ENCODE results near the gene BCL7B.
"Not testable (repeated sequence)": the region's sequence is repeated elsewhere in the genome, so short reads cannot be mapped to it uniquely, and the experiment has no call there.

Gene BCL7B

GRCh38 chr7:73573276-73573675 is 15.8 kb upstream of the BCL7B start:
- no peak overlapping the region for H3K27ac ChIP-seq
- no peak for DNase-seq (ENCODE audit: low read depth, low spot score)

GRCh38 chr7:73572767-73573186 is 15.3 kb upstream of the BCL7B start:
- no peak overlapping the region for H3K27ac ChIP-seq
- no peak for DNase-seq (ENCODE audit: low read depth, low spot score)

- H3K27ac ChIP-seq = no peak overlapping the region
- no peak for DNase-seq (ENCODE audit: low read depth, low spot score)
Observed at GRCh38 chr7:73570977-73571376, 13.5 kb upstream of the BCL7B start.

- no peak for DNase-seq (ENCODE audit: low read depth, low spot score)
- no peak overlapping the region for H3K27ac ChIP-seq
Observed at GRCh38 chr7:73570521-73570920, 13.0 kb upstream of the BCL7B start.

- H3K27ac ChIP-seq = no peak overlapping the region
- DNase-seq (ENCODE audit: low read depth, low spot score) = no peak
Observed at GRCh38 chr7:73569042-73569608, 11.6 kb upstream of the BCL7B start.

GRCh38 chr7:73567846-73568685 is 10.6 kb upstream of the BCL7B start:
- DNase-seq (ENCODE audit: low read depth, low spot score) = no peak
- no peak overlapping the region for H3K27ac ChIP-seq

GRCh38 chr7:73567140-73567539 is 9.7 kb upstream of the BCL7B start:
- H3K27ac ChIP-seq = no peak overlapping the region
- DNase-seq (ENCODE audit: low read depth, low spot score) = no peak

- not testable (repeated sequence) for DNase-seq (ENCODE audit: low read depth, low spot score); H3K27ac ChIP-seq
Observed at GRCh38 chr7:73566431-73566830, 8.9 kb upstream of the BCL7B start.

- no peak for DNase-seq (ENCODE audit: low read depth, low spot score)
- H3K27ac ChIP-seq = no peak overlapping the region
Observed at GRCh38 chr7:73565675-73566340, 8.3 kb upstream of the BCL7B start.

- H3K27ac ChIP-seq = no peak overlapping the region
- peak; percentile 51 for DNase-seq (ENCODE audit: low read depth, low spot score)
Observed at GRCh38 chr7:73560109-73560835, 2.8 kb upstream of the BCL7B start.

GRCh38 chr7:73557108-73557396 is 438 bp downstream of the BCL7B start:
- peak overlapping the region; percentile 97 for H3K27ac ChIP-seq
- DNase-seq (ENCODE audit: low read depth, low spot score) = peak; percentile 68

- no peak for DNase-seq (ENCODE audit: low read depth, low spot score)
- peak overlapping the region; percentile 97 for H3K27ac ChIP-seq
Observed at GRCh38 chr7:73556208-73557107, 1.0 kb downstream of the BCL7B start.

GRCh38 chr7:73555411-73555982 is 2.0 kb downstream of the BCL7B start:
- no peak for DNase-seq (ENCODE audit: low read depth, low spot score)
- H3K27ac ChIP-seq = peak overlapping the region; percentile 97

GRCh38 chr7:73550093-73550492 is 7.4 kb downstream of the BCL7B start:
- not testable (repeated sequence) for H3K27ac ChIP-seq; DNase-seq (ENCODE audit: low read depth, low spot score)

GRCh38 chr7:73549176-73549575 is 8.3 kb downstream of the BCL7B start:
- no peak overlapping the region for H3K27ac ChIP-seq
- DNase-seq (ENCODE audit: low read depth, low spot score) = no peak

- no peak overlapping the region for H3K27ac ChIP-seq
- no peak for DNase-seq (ENCODE audit: low read depth, low spot score)
Observed at GRCh38 chr7:73547841-73548240, 9.6 kb downstream of the BCL7B start.

- no peak for DNase-seq (ENCODE audit: low read depth, low spot score)
- H3K27ac ChIP-seq = no peak overlapping the region
Observed at GRCh38 chr7:73544678-73545077, 12.8 kb downstream of the BCL7B start.

- DNase-seq (ENCODE audit: low read depth, low spot score) = no peak
- no peak overlapping the region for H3K27ac ChIP-seq
Observed at GRCh38 chr7:73541722-73542121, 15.8 kb downstream of the BCL7B start.

- no peak overlapping the region for H3K27ac ChIP-seq
Observed at GRCh38 chr7:73539709-73540108, 17.8 kb downstream of the BCL7B start.

GRCh38 chr7:73538510-73538909 is 19.0 kb downstream of the BCL7B start:
- H3K27ac ChIP-seq; DNase-seq (ENCODE audit: low read depth, low spot score): not testable (repeated sequence)

More at GRCh38 chr7:73539709-73540108, 17.8 kb downstream of the BCL7B start:
- DNase-seq (ENCODE audit: low read depth, low spot score) = no peak
